Caco-2 (cell line): ENCODE data around the gene TNFAIP1. TPM values are rescaled to one million over a fixed set of nuclear protein-coding genes. Genes with fewer than 3 reads are reported as not detected.

Experiments used
- BruUV-seq: library from RNA; stranded (reverse); fragments of 400-500 nt; replicated peaks from 2 replicates; lab custom pipeline; 2021; lab: Mats Ljungman, UMichigan
- CTCF ChIA-PET: fragments of 300-600 bp; sonication (Branson Sonifier 250); formaldehyde crosslinking; loops from one replicate; lab custom pipeline; 2022; ENCODE audit warnings: antibody characterized with exemption; lab: Charles Lee
- POLR2A ChIA-PET: fragments of 300-600 bp; sonication (Branson Sonifier 250); formaldehyde crosslinking; loops from one replicate; lab custom pipeline; 2022; ENCODE audit warnings: antibody characterized with exemption; lab: Charles Lee
- DNase-seq, 2 experiments: peaks; one replicate each; pipeline versions ENCODE4 v3.0.0 to v3.0.0-alpha.2; 2020 to 2022
- H3K27me3 ChIP-seq: replicated peaks from 2 replicates; pipeline ENCODE4 v1.6.0; 2011; ENCODE audit warnings: low read length; ENCODE audit not compliant: control insufficient read depth, insufficient read depth
- H3K36me3 ChIP-seq: 2 replicates; pipeline ENCODE4 v1.5.1; 2011; ENCODE audit warnings: low read length; ENCODE audit not compliant: control insufficient read depth, insufficient read depth
- H3K4me1 ChIP-seq: fragments of 250-450 bp; sonication (Bioruptor Pico); 2 replicates; pipeline ENCODE4 v1.5.1; 2020; ENCODE audit warnings: mild to moderate bottlenecking
- H3K4me3 ChIP-seq: 2 replicates; pipeline ENCODE4 v1.5.1; 2011; ENCODE audit warnings: low read depth, mild to moderate bottlenecking, control low read depth, low read length
- H3K9me3 ChIP-seq: fragments of 250-450 bp; sonication (Bioruptor Pico); 2 replicates; pipeline ENCODE4 v1.5.1; 2020; ENCODE audit warnings: mild to moderate bottlenecking, moderate library complexity
- H3K27ac Mint-ChIP-seq: one replicate; pipeline ENCODE4 v1.8.0; 2022; ENCODE audit warnings: mixed read lengths; ENCODE audit not compliant: unreplicated experiment
- H3K27me3 Mint-ChIP-seq: one replicate; pipeline ENCODE4 v1.8.0; 2022; ENCODE audit warnings: mixed read lengths; ENCODE audit not compliant: insufficient read depth, unreplicated experiment
- H3K36me3 Mint-ChIP-seq: one replicate; pipeline ENCODE4 v1.8.0; 2022; ENCODE audit warnings: mild to moderate bottlenecking, mixed read lengths; ENCODE audit not compliant: insufficient read depth, unreplicated experiment
- H3K4me1 Mint-ChIP-seq: one replicate; pipeline ENCODE4 v1.8.0; 2022; ENCODE audit warnings: low read depth, mixed read lengths; ENCODE audit not compliant: unreplicated experiment
- H3K4me3 Mint-ChIP-seq: one replicate; pipeline ENCODE4 v1.8.0; 2022; ENCODE audit warnings: mild to moderate bottlenecking, moderate library complexity, mixed read lengths; ENCODE audit not compliant: unreplicated experiment
- H3K9me3 Mint-ChIP-seq: one replicate; pipeline ENCODE4 v1.8.0; 2022; ENCODE audit warnings: mixed read lengths; ENCODE audit not compliant: unreplicated experiment
- CTCF ChIP-seq, 2 experiments: fragments of 200-600 bp in 1 of 2; IDR thresholded peaks; 1 replicate in 1 of 2; 2 replicates in 1 of 2; pipeline versions ENCODE4 v1.5.1 to v1.8.0; 2011 to 2022; ENCODE audit warnings: antibody characterized with exemption in 1 of 2, control low read depth in 1 of 2, inconsistent platforms in 1 of 2, low read depth in 1 of 2, low read length in 1 of 2, mild to moderate bottlenecking in 1 of 2, moderate library complexity in 1 of 2; ENCODE audit not compliant: insufficient read depth in 1 of 2, severe bottlenecking in 1 of 2, unreplicated experiment in 1 of 2
- intact Hi-C: fragments of 100-400 bp; cut with micrococcal nuclease; formaldehyde crosslinking; loops from one replicate; pipeline ENCODE4 v1.10.0; 2022; ENCODE audit not compliant: unreplicated experiment
- total RNA-seq: library from RNA; stranded (reverse); gene quantifications from 2 replicates; pipeline ENCODE4 v1.2.3, GENCODE V29; 2022

Gene TNFAIP1
- total RNA-seq, 1 experiment from 2014 or later, result 105 TPM

GRCh38 chr17:28371245-28372202 lies 36.0 kb downstream of the TNFAIP1 start, which contains the start of gene SARM1:
SARM1 (plus strand) TSS chr17:28371694; CDS start chr17:28372033, 339 bp downstream.
- Histone ChIP-seq H3K9me3 (no peaks in the 10 kb centered on the region), H3K4me1 (peaks cover 46% of the 10 kb centered on the region), H3K27me3 (no peaks in the 10 kb centered on the region), H3K4me3 (peak within 1 kb of the TSS; percentile 40), H3K36me3 (peaks cover 14% of the 10 kb centered on the region)
- H3K27me3 Mint-ChIP-seq, result no peaks in the 10 kb centered on the region
- peak within 1 kb of the TSS; percentile 88 for H3K27ac Mint-ChIP-seq
- peaks cover 47% of the 10 kb centered on the region for H3K36me3 Mint-ChIP-seq
- ChIA-PET POLR2A (interaction anchor here (0.6 to 4.7 kb wide), 7 partner anchors 13 to 216 kb away, joined by 3 to 87 read pairs (median 7); partner anchors contain the start of genes IFT20, POLDIP2 and TNFAIP1), CTCF (interaction anchor here (1.4 to 6.0 kb wide), 3 partner anchors 14 to 45 kb away, joined by 5 to 45 read pairs (median 38); partner anchors contain the start of genes IFT20, POLDIP2 and TNFAIP1)
- TF ChIP-seq CTCF (IDR thresholded peaks at IDR 0.05; ENCODE audit: insufficient read depth in 1 of 2, low read depth in 1 of 2, low read length in 1 of 2, severe bottlenecking in 1 of 2, unreplicated experiment in 1 of 2), result no peak
- no TSS peak for BruUV-seq
- intact Hi-C loops, result loop anchor here (1.0 kb wide), 1 partner anchor 9 kb away; no protein-coding TSS in a partner anchor
- peak; percentile 99 to 100 for DNase-seq
- peaks cover 54% of the 10 kb centered on the region for H3K4me1 Mint-ChIP-seq
- no peaks in the 10 kb centered on the region for H3K9me3 Mint-ChIP-seq
- H3K4me3 Mint-ChIP-seq, result peak within 1 kb of the TSS; percentile 75

- Histone ChIP-seq H3K4me1 (peaks cover 40% of the 10 kb centered on the region), H3K4me3 (peak overlapping the region; percentile 40), H3K27me3 (no peaks in the 10 kb centered on the region), H3K9me3 (no peaks in the 10 kb centered on the region), H3K36me3 (peaks cover 8% of the 10 kb centered on the region)
- Mint-ChIP-seq H3K27ac (peak overlapping the region; percentile 88), H3K36me3 (peaks cover 39% of the 10 kb centered on the region), H3K9me3 (no peaks in the 10 kb centered on the region), H3K4me3 (peak overlapping the region; percentile 75), H3K4me1 (peaks cover 50% of the 10 kb centered on the region), H3K27me3 (no peaks in the 10 kb centered on the region)
- ChIA-PET CTCF (interaction anchor here (1.4 kb wide), 1 partner anchor 44 kb away, joined by 5 read pairs; no protein-coding TSS in a partner anchor), POLR2A (interaction anchor here (0.6 to 4.7 kb wide), 3 partner anchors 14 to 215 kb away, joined by 3 to 87 read pairs (median 74); partner anchors contain the start of genes IFT20, POLDIP2 and TNFAIP1)
- intact Hi-C loops, result no loop called here
- no TSS peak for BruUV-seq
- no peak for TF ChIP-seq CTCF (IDR thresholded peaks at IDR 0.05; ENCODE audit: insufficient read depth in 1 of 2, low read depth in 1 of 2, low read length in 1 of 2, severe bottlenecking in 1 of 2, unreplicated experiment in 1 of 2)
- DNase-seq, result no peak
Observed at GRCh38 chr17:28372203-28372944, 36.8 kb downstream of the TNFAIP1 start.

- H3K36me3 ChIP-seq, result peaks cover 5% of the 10 kb centered on the region; the same call in 1 of the 2 replicates
- Mint-ChIP-seq H3K36me3 (peaks cover 37% of the 10 kb centered on the region), H3K27ac (no peak overlapping the region), H3K4me1 (peaks cover 45% of the 10 kb centered on the region), H3K4me3 (peak overlapping the region; percentile 75), H3K9me3 (no peaks in the 10 kb centered on the region), H3K27me3 (no peaks in the 10 kb centered on the region)
- H3K4me3 ChIP-seq, result no peak overlapping the region
- peaks cover 35% of the 10 kb centered on the region for H3K4me1 ChIP-seq
- no peak for DNase-seq
- H3K27me3 ChIP-seq, result no peaks in the 10 kb centered on the region
- no TSS peak for BruUV-seq
- no peaks in the 10 kb centered on the region for H3K9me3 ChIP-seq
- no peak for TF ChIP-seq CTCF (IDR thresholded peaks at IDR 0.05; ENCODE audit: insufficient read depth in 1 of 2, low read depth in 1 of 2, low read length in 1 of 2, severe bottlenecking in 1 of 2, unreplicated experiment in 1 of 2)
- intact Hi-C loops, result no loop called here
- ChIA-PET POLR2A (no interaction called here), CTCF (interaction anchor here (1.2 kb wide), 1 partner anchor 238 kb away, joined by 5 read pairs; no protein-coding TSS in a partner anchor)
Observed at GRCh38 chr17:28372945-28373274, 37.3 kb downstream of the TNFAIP1 start.
